GM19372 (cell line): ENCODE measurements around the gene LRFN5.
"Not testable (repeated sequence)": the region's sequence is repeated elsewhere in the genome, so short reads cannot be mapped to it uniquely, and the experiment has no call there.

ENCODE experiments used
- ATAC-seq: cut with Tn5 transposase; IDR thresholded peaks from one replicate; pipeline ENCODE4 v1.9.1; 2021; ENCODE audit warnings: mild to moderate bottlenecking, low read depth, moderate library complexity; ENCODE audit not compliant: unreplicated experiment

The LRFN5 gene

GRCh38 chr14:41606532-41607303, at the start of gene LRFN5:
LRFN5 (plus strand) TSS chr14:41606876.
- peak; percentile 53 for ATAC-seq

GRCh38 chr14:41558490-41558889, 48.2 kb upstream of the LRFN5 start:
- no peak for ATAC-seq

DNA sequence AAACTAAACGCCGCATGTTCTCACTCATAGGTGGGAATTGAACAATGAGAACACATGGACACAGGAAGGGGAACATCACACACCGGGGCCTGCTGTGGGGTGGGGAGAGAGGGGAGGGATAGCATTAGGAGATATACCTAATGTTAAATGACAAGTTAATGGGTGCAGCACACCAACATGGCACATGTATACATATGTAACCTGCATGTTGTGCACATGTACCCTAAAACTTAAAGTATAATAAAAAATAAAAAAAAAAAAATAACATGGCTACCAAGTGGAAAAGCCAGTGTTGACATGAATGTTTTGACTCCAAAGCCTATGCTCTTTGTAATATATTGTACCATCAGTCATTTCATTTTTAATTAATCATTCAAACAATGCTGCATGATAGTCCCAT, 39.8 kb upstream of the LRFN5 start:
- not testable (repeated sequence) for ATAC-seq

- ATAC-seq = no peak
Measured at GRCh38 chr14:41568979-41569378, 37.7 kb upstream of the LRFN5 start.

GRCh38 chr14:41570415-41571155, 36.1 kb upstream of the LRFN5 start:
- ATAC-seq = no peak

DNA sequence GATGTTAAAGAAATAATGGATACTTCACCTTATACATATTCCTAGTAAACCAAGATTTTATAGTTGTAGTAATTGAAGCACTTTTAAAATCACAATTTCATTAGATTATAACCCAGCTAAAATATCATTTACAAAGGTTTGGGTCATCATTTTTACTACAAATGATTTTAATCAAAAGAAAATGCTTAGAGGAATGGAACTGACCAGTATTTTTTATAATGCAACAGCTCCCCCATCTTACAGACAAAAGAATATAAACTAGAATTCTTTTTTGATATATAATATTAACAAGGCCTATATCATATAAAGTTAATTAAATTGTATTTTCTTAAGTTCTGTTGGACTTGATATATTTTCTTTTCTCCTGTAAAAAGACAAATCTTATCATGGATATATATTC, 20.4 kb upstream of the LRFN5 start:
- no peak for ATAC-seq

- no peak for ATAC-seq
Measured at GRCh38 chr14:41597647-41598046, 9.0 kb upstream of the LRFN5 start.

- not testable (repeated sequence) for ATAC-seq
Measured at GRCh38 chr14:41599805-41600385, 6.8 kb upstream of the LRFN5 start.

GRCh38 chr14:41604721-41605531, 1.8 kb upstream of the LRFN5 start:
- ATAC-seq = no peak

- no peak for ATAC-seq
Measured at GRCh38 chr14:41605550-41606281, 960 bp upstream of the LRFN5 start.

DNA sequence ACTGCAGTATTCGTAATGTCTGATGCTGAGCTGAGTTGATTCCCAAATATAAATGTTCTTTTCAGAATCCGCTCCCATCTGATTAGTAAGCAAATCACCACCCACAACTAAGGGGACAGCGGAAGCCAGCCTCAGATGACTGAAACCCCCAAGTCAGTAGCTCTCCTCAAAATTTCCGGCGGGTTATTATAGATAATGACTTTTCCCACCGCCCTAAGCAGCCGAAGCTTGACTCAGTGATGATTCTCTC, 469 bp upstream of the LRFN5 start:
- ATAC-seq = no peak

DNA sequence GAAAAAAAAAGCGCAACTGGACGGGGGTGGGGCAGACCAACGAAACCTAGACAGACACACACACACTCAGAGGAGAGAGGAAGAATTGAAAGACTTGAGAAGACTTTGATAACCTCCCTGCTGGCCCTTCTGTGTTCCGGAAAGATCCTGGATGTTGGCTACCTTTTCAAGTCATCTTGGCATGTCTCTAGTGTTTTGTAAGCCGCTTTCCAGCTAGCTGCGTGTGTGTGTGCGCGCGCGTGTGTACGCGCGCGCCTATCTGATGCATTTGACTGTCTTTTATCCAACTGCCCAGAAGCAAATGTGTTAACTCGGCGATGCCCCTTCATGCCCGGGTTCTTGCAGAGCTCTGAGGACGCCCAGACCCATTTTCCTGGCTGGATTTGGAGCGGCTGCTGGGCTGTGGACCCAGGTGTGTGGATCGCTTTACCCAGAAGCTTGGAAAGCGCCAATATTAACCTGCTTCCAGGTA, 664 bp downstream of the LRFN5 start:
- ATAC-seq = no peak

DNA sequence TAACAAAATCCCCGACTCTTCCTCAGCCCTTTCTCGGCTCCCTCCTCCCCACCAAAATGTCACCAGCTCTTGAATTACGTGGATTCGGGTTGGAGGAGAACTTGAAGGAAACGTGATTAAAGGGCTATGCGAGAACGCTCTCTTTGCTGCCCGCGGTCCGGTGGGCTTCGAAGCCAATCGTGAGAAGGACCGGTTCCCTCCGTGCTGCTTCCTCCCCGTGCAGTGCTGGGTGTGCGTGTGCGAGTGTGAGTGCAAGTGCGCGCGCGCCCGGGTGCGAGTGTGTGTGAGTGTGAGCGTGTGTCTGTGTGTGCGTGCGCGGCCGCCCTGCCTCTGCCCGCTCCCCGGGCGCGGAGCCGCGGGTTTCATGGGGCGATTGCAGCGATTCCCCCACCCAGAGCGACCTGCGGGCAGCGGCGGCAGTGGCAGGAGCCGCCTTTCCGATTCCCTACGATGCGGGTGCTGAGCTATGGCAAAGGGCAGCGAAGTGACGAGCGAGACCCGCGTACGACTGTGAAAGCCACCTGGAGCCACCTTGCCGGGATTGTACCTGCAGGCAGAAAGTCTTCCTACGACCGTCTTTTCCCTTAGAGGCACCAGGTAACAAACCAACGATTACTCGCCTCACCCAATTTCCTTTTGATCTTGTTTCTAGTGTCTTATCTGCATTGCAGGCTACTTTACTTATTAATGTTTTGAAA, 1.4 kb downstream of the LRFN5 start:
- ATAC-seq = no peak

DNA sequence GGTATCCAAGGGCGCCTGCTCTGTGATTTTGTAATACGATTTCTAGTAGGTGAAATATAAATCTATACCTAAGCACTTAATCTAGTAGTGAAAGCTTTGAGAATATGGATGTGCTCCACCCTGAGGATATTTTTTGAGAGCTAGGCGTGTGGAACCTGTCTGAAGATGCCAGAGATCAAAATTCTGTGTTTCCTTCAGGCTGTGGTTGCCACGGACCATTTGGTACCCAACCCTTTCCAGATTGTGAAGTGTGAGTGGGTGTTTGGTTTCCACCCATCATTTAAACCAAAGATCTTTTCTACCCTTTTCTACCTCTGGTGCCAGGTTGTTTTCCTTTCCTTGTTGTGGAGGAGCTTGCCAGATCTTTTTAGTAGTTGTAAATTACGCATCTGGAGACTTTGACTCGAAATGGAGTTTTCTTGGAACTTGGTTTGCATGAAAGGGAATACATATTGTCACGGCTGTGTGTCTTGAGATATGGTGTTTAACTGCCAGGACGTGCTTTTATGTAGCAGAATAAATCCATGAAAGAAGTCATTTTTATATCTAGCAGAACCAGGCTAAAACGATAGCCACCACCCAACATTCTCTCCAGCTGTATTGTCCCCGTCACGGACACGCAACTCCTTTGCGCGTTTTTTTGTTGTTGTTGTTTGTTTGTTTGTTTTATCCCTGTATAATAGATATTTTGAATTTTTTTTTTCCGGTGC, 2.2 kb downstream of the LRFN5 start:
- ATAC-seq = no peak

GRCh38 chr14:41609704-41610183, 3.1 kb downstream of the LRFN5 start:
- ATAC-seq = no peak

- ATAC-seq = no peak
Measured at GRCh38 chr14:41615011-41615595, 8.4 kb downstream of the LRFN5 start.

GRCh38 chr14:41623736-41624135, 17.1 kb downstream of the LRFN5 start:
- ATAC-seq = no peak

DNA sequence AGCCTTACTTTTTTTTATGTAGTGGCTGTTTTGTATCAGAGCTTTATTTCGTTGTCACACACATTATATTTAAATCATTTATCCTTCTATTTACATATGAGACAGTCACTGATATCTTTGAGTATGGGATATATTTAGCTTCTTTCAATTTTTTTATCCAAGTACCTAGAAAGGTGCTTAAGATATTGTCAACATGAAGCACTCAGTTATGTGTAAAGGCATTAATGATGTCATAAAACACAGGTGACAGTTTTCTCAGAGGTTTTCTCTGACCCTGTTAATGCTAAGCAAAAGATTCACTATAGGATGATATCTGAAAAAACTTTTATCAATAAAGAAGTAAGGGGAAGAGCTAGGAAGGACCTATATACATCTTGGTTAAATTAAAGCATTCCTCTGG, 23.2 kb downstream of the LRFN5 start:
- ATAC-seq = no peak

DNA sequence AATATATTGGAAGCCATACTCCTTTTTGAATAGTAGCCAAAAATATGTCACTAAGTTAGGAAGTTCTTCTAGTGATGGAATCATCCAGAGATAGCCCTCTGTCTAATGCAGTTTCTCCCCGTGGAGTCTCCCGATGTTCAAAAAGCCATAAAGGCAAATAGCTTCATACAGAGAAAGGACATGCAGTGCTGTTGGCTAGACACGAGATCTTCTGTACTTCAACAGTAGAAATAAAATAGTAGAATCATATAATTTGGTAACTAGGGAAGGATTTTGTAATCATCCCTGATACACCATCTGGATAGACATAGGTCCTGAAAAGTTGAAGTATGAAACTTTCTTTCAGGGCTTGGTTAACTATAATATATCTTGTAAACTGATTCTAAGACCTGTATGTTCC, 27.6 kb downstream of the LRFN5 start:
- ATAC-seq = no peak
